IMR-90 (cell line): ENCODE data around the gene ZNF200. TPM values are rescaled to one million over a fixed set of nuclear protein-coding genes. Genes with fewer than 3 reads are reported as not detected.

Experiments used
- ATAC-seq: fragments of 200-7000 bp; cut with Tn5 transposase; 2 replicates; pipeline ENCODE4 v1.9.1; 2020; ENCODE audit warnings: low read depth, mild to moderate bottlenecking, moderate library complexity
- BruUV-seq: library from RNA; stranded (reverse); fragments of 400-500 nt; replicated peaks from 2 replicates; lab custom pipeline; 2021; lab: Mats Ljungman, UMichigan
- CTCF ChIA-PET: fragments of 300-600 bp; formaldehyde crosslinking; extraction: SDS; loops from one replicate; lab custom pipeline; 2021; ENCODE audit warnings: antibody characterized with exemption; lab: Yijun Ruan, JAX
- POLR2A ChIA-PET: fragments of 300-600 bp; sonication (Branson Sonifier 250); formaldehyde crosslinking; loops from one replicate; lab custom pipeline; 2022; ENCODE audit warnings: antibody characterized with exemption; ENCODE audit not compliant: unreplicated experiment; lab: Charles Lee
- DNase-seq: peaks from one replicate; pipeline ENCODE4 v3.0.0; 2013
- H2AFZ ChIP-seq: replicated peaks from 2 replicates; pipeline ENCODE3; 2013; ENCODE audit warnings: low read length, mild to moderate bottlenecking; ENCODE audit not compliant: poor library complexity
- H2AK5ac ChIP-seq: 2 replicates; pipeline ENCODE4 v1.6.1; 2013; ENCODE audit warnings: low read depth, low read length, inconsistent platforms
- H2AK9ac ChIP-seq: replicated peaks from 2 replicates; pipeline ENCODE3; 2013; ENCODE audit warnings: mild to moderate bottlenecking, low read depth, low read length, moderate library complexity; ENCODE audit not compliant: poor library complexity
- H2BK120ac ChIP-seq: 2 replicates; pipeline ENCODE4 v1.6.1; 2013; ENCODE audit warnings: low read depth, low read length, inconsistent platforms
- H2BK15ac ChIP-seq: 3 replicates; pipeline ENCODE4 v1.6.1; 2013; ENCODE audit warnings: low read depth, low read length, inconsistent platforms
- H2BK20ac ChIP-seq: 2 replicates; pipeline ENCODE4 v1.6.1; 2013; ENCODE audit warnings: low read depth, mild to moderate bottlenecking, inconsistent platforms, low read length, moderate library complexity
- H2BK5ac ChIP-seq: 2 replicates; pipeline ENCODE4 v1.6.1; 2013; ENCODE audit warnings: mild to moderate bottlenecking, low read depth, low read length, inconsistent platforms; ENCODE audit not compliant: poor library complexity, severe bottlenecking
- H3K14ac ChIP-seq: replicated peaks from 2 replicates; pipeline ENCODE4 v1.6.1; 2013; ENCODE audit warnings: low read depth, low read length, inconsistent platforms
- H3K18ac ChIP-seq: 2 replicates; pipeline ENCODE4 v1.6.1; 2013; ENCODE audit warnings: low read depth, low read length, control low read depth
- H3K23ac ChIP-seq: 2 replicates; pipeline ENCODE4 v1.6.1; 2013; ENCODE audit warnings: low read depth, low read length, inconsistent platforms
- H3K27ac ChIP-seq: 2 replicates; pipeline ENCODE4 v1.5.1; 2013; ENCODE audit warnings: mild to moderate bottlenecking, control low read depth, low read length; ENCODE audit not compliant: insufficient read depth
- H3K27me3 ChIP-seq: 2 replicates; pipeline ENCODE4 v1.6.1; 2013; ENCODE audit warnings: low read length; ENCODE audit not compliant: control insufficient read depth, insufficient read depth
- H3K36me3 ChIP-seq: 2 replicates; pipeline ENCODE4 v1.6.1; 2013; ENCODE audit warnings: low read length, mixed read lengths; ENCODE audit not compliant: control insufficient read depth, insufficient read depth
- H3K4ac ChIP-seq: 2 replicates; pipeline ENCODE4 v1.6.1; 2013; ENCODE audit warnings: low read depth, low read length, inconsistent platforms
- H3K4me1 ChIP-seq: 2 replicates; pipeline ENCODE4 v1.6.1; 2013; ENCODE audit warnings: low read length, mixed read lengths; ENCODE audit not compliant: control insufficient read depth, insufficient read depth
- H3K4me2 ChIP-seq: 2 replicates; pipeline ENCODE4 v1.6.1; 2013; ENCODE audit warnings: low read depth, mild to moderate bottlenecking, control low read depth, low read length, moderate library complexity
- H3K4me3 ChIP-seq: 2 replicates; pipeline ENCODE4 v1.5.1; 2013; ENCODE audit warnings: low read depth, mild to moderate bottlenecking, control low read depth, low read length, moderate library complexity; ENCODE audit not compliant: insufficient read depth
- H3K56ac ChIP-seq: 2 replicates; pipeline ENCODE4 v1.6.1; 2013; ENCODE audit warnings: low read length, inconsistent platforms; ENCODE audit not compliant: insufficient read depth; ENCODE audit errors: extremely low read depth
- H3K79me1 ChIP-seq, 2 experiments: 2 replicates each; pipeline ENCODE4 v1.6.1; 2013; ENCODE audit warnings: low read length in 2 of 2, inconsistent platforms in 1 of 2, low read depth in 1 of 2
- H3K9ac ChIP-seq: 2 replicates; pipeline ENCODE4 v1.6.1; 2013; ENCODE audit warnings: low read depth, low read length, control low read depth
- H3K9me1 ChIP-seq: 2 replicates; pipeline ENCODE4 v1.6.1; 2013; ENCODE audit warnings: low read length, inconsistent platforms; ENCODE audit not compliant: insufficient read depth
- H3K9me3 ChIP-seq: 2 replicates; pipeline ENCODE4 v1.6.1; 2013; ENCODE audit warnings: low read length; ENCODE audit not compliant: control insufficient read depth, insufficient read depth
- H4K20me1 ChIP-seq: 2 replicates; pipeline ENCODE4 v1.6.1; 2013; ENCODE audit warnings: low read length, inconsistent platforms; ENCODE audit not compliant: insufficient read depth
- H4K5ac ChIP-seq: 2 replicates; pipeline ENCODE4 v1.6.1; 2013; ENCODE audit warnings: mild to moderate bottlenecking, low read depth, low read length, control low read depth
- H4K8ac ChIP-seq, 2 experiments: 2 replicates each; pipeline ENCODE4 v1.6.1; 2013; ENCODE audit warnings: low read depth in 2 of 2, low read length in 2 of 2, control low read depth in 1 of 2, inconsistent platforms in 1 of 2
- H4K91ac ChIP-seq: 2 replicates; pipeline ENCODE4 v1.6.1; 2013; ENCODE audit warnings: low read depth, low read length, inconsistent platforms; ENCODE audit not compliant: insufficient read depth
- CEBPB ChIP-seq: IDR thresholded peaks from 2 replicates; pipeline ENCODE4 v1.6.1; 2012; ENCODE audit warnings: low read depth, low read length, improper control_type of control experiment
- CHD1 ChIP-seq: IDR thresholded peaks from 2 replicates; pipeline ENCODE4 v1.6.1; 2012; ENCODE audit warnings: low read depth, low read length, improper control_type of control experiment
- FOS ChIP-seq: fragments of 150-350 bp; IDR thresholded peaks from 2 replicates; pipeline ENCODE4 v1.6.1; 2016; ENCODE audit warnings: low read depth, low read length
- NFE2L2 ChIP-seq: fragments of 150-350 bp; IDR thresholded peaks from 2 replicates; pipeline ENCODE4 v1.6.1; 2016; ENCODE audit warnings: low read depth, mild to moderate bottlenecking, low read length
- POLR2A ChIP-seq: IDR thresholded peaks from 2 replicates; pipeline ENCODE4 v1.6.1; 2012; ENCODE audit warnings: mild to moderate bottlenecking, low read depth, low read length
- RAD21 ChIP-seq: IDR thresholded peaks from 2 replicates; pipeline ENCODE4 v1.6.1; 2012; ENCODE audit warnings: low read length, improper control_type of control experiment
- RFX5 ChIP-seq: IDR thresholded peaks from 2 replicates; pipeline ENCODE4 v1.8.0; 2012; ENCODE audit warnings: low read depth, mild to moderate bottlenecking, low read length, moderate library complexity
- WGBS, 2 experiments: methylation state at CpG; one replicate each; pipeline versions ENCODE4 v1.1.5 to v1.1.7; 2013; ENCODE audit warnings: missing lambda C conversion rate in 2 of 2; ENCODE audit not compliant: insufficient read length in 1 of 2; ENCODE audit errors: extremely low coverage in 2 of 2; 5-methylcytosine and 5-hydroxymethylcytosine counted together
- dilution Hi-C: fragments of 300-500 bp; cut with HindIII; formaldehyde crosslinking; loops from one replicate; pipeline ENCODE4 v1.14.3; 2018; ENCODE audit warnings: low sequenced_read_pairs; ENCODE audit not compliant: unreplicated experiment
- in situ Hi-C: fragments of 300-500 bp; cut with MboI; formaldehyde crosslinking; loops from 3 replicates; pipeline ENCODE4 v1.14.3; 2019; ENCODE audit warnings: low sequenced_read_pairs, inconsistent platforms, mixed read lengths
- intact Hi-C: fragments of 100-400 bp; cut with micrococcal nuclease; formaldehyde crosslinking; loops from 2 replicates; pipeline ENCODE4 v1.10.0; 2022
- polyA plus RNA-seq, 3 experiments: library from polyadenylated mRNA; depleted of rRNA; stranded (reverse); fragments of >200 nt; gene quantifications; 2 replicates each; pipeline ENCODE4 v1.2.3, GENCODE V29; 2012; ENCODE audit warnings: low replicate concordance in 1 of 3
- total RNA-seq: library from RNA; depleted of rRNA; stranded (reverse); fragments of >200 nt; gene quantifications from 2 replicates; pipeline ENCODE4 v1.2.3, GENCODE V29; 2012

The ZNF200 gene
- total and polyA plus RNA-seq, 2 of the 4 experiments (the other 2 are of a cell fraction), result 3.7 to 7.5 TPM

- peaks cover 6% of the 10 kb centered on the region; the same call in 1 of the 2 replicates for H3K27me3 ChIP-seq
- CTCF ChIA-PET, result no interaction called here
- POLR2A ChIA-PET, result no interaction called here
- H3K4ac ChIP-seq, result no peak overlapping the region
- H3K27ac ChIP-seq, result no peak overlapping the region
- H2BK15ac ChIP-seq, result no peak overlapping the region
- dilution Hi-C loops, result no loop called here
- no peak overlapping the region for H4K91ac ChIP-seq
- H3K14ac ChIP-seq, result no peak overlapping the region
- no peak overlapping the region for H3K56ac ChIP-seq
- H4K20me1 ChIP-seq, result peaks cover 2% of the 10 kb centered on the region
- H2AK9ac ChIP-seq, result no peak overlapping the region
- H2AK5ac ChIP-seq, result no peak overlapping the region
- intact Hi-C loops, result no loop called here
- peaks cover 2% of the 10 kb centered on the region; the same call in 1 of the 2 replicates for H3K4me1 ChIP-seq
- DNase-seq (no peak), ATAC-seq (no peak)
- no peaks in the 10 kb centered on the region for H3K9me3 ChIP-seq
- no peak overlapping the region for H3K18ac ChIP-seq
- no CpG with 5 or more reads among the region's 16 CpGs for WGBS, 2 experiments
- no peak overlapping the region for H4K8ac ChIP-seq
- no peak overlapping the region for H2BK5ac ChIP-seq
- no peaks in the 10 kb centered on the region for H3K9me1 ChIP-seq
- peak overlapping the region; percentile 49 for H3K4me3 ChIP-seq
- no peak overlapping the region for H3K23ac ChIP-seq
- H2BK120ac ChIP-seq, result no peak overlapping the region
- H4K5ac ChIP-seq, result no peak overlapping the region
- in situ Hi-C loops, result no loop called here
- H3K36me3 ChIP-seq, result no peaks in the 10 kb centered on the region
- H2BK20ac ChIP-seq, result no peak overlapping the region
- peak overlapping the region; percentile 36 for H2AFZ ChIP-seq
- TF ChIP-seq RFX5, result no peak
- TF ChIP-seq CEBPB, result no peak
- TF ChIP-seq POLR2A, result no peak
- no peak for TF ChIP-seq FOS
- no peak for TF ChIP-seq RAD21
- no peak for TF ChIP-seq NFE2L2
- no peak for TF ChIP-seq CHD1
- H3K79me1 ChIP-seq, result no peaks in the 10 kb centered on the region
- no TSS peak for BruUV-seq
- no peak overlapping the region for H3K9ac ChIP-seq
- peak overlapping the region; percentile 85 for H3K4me2 ChIP-seq
Observed at GRCh38 chr16:3190949-3191353, 44.0 kb downstream of the ZNF200 start.
